ENCODE data around the gene EIPR1. TPM values are rescaled to one million over a fixed set of nuclear protein-coding genes. Genes with fewer than 3 reads are reported as not detected.

Gene EIPR1
- polyA plus RNA-seq, 3 donors, result 23.2 to 28.4 (median 26.5) TPM

- DNase-seq, result no peak
These were observed 226.3 kb downstream of the EIPR1 start for GRCh38 chr2:3151153-3151918.

- no peak for DNase-seq
These were observed 228.0 kb downstream of the EIPR1 start for GRCh38 chr2:3149441-3150217.

GRCh38 chr2:3148716-3149115 lies 228.9 kb downstream of the EIPR1 start:
- DNase-seq, result no peak

GRCh38 chr2:3147651-3148530 lies 229.7 kb downstream of the EIPR1 start:
- no peak for DNase-seq

GRCh38 chr2:3146772-3147650 lies 230.6 kb downstream of the EIPR1 start:
- no peak for DNase-seq

- DNase-seq, result no peak
These were observed 231.4 kb downstream of the EIPR1 start for GRCh38 chr2:3146175-3146574.

GRCh38 chr2:3145471-3146021 lies 232.1 kb downstream of the EIPR1 start:
- DNase-seq, result no peak

- DNase-seq, result no peak
These were observed 232.8 kb downstream of the EIPR1 start for GRCh38 chr2:3144856-3145255.

- DNase-seq, result no peak
These were observed 234.0 kb downstream of the EIPR1 start for GRCh38 chr2:3143602-3144001.

GRCh38 chr2:3142961-3143571 lies 234.6 kb downstream of the EIPR1 start:
- no peak for DNase-seq

GRCh38 chr2:3142210-3142609 lies 235.4 kb downstream of the EIPR1 start:
- DNase-seq, result no peak

- DNase-seq, result no peak
These were observed 235.9 kb downstream of the EIPR1 start for GRCh38 chr2:3141696-3142095.

- no peak for DNase-seq
These were observed 237.7 kb downstream of the EIPR1 start for GRCh38 chr2:3139906-3140305.

Other genes with a start within 250 kb of the EIPR1 start
- gene TRAPPC12, start 1.9 kb upstream of the EIPR1 start, polyA plus RNA-seq (ENCODE audit: insufficient read length in 3 of 3), result 100 to 1,000 TPM in 1 of 3 donors, 10 to 100 TPM in 2; 73.6 to 110 (median 95.8) TPM
- 10 to 100 TPM; 70.3 to 77.0 (median 76.4) TPM for gene ADI1, start 141.7 kb upstream of the EIPR1 start, polyA plus RNA-seq (ENCODE audit: insufficient read length in 3 of 3)
- 10 to 100 TPM; 18.6 to 20.6 (median 19.8) TPM for gene RNASEH1, start 180.5 kb upstream of the EIPR1 start, polyA plus RNA-seq (ENCODE audit: insufficient read length in 3 of 3)
- 1,000 to 10,000 TPM; 1,593 to 1,802 (median 1,659) TPM for gene RPS7, start 197.4 kb upstream of the EIPR1 start, polyA plus RNA-seq (ENCODE audit: insufficient read length in 3 of 3)
- 1 to 10 TPM; 2.4 to 6.5 (median 2.7) TPM for gene COLEC11, start 217.3 kb upstream of the EIPR1 start, polyA plus RNA-seq (ENCODE audit: insufficient read length in 3 of 3)